Stimulated activated CD4-positive, alpha-beta T cell treated with anti-CD3 and anti-CD28 coated beads, Interleukin-12 subunit alpha, Interleukin-12 subunit beta, amount 100 ng/mL, for 24 hours (primary cell): ENCODE measurements around the gene TEX36.
"Not testable (repeated sequence)": the region's sequence is repeated elsewhere in the genome, so short reads cannot be mapped to it uniquely, and the experiment has no call there.

Source experiments
- DNase-seq, 2 experiments: peaks; one replicate each; pipeline ENCODE4 v3.0.0-alpha.2; 2020; ENCODE audit warnings: low read depth in 2 of 2

Gene TEX36

DNA sequence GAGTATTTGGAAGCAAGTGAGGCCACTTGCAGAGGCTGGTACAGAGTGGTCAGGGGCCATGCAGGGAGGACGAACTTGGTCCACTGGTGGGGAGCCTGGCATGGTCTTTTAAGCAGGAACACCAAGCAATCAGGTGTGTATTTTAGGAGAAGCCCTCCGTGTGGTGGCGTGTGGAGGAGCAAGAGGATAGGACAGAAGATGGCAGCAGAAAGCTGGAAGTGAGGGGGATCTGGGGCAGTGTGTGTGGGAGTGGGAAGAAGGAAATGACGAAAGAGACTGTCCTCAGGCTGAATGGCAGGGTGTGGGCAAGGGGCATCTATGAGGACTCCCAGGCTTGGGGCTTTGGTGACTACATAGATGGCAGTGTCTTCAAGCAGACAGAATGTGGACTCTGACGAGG is 51.2 kb downstream of the TEX36 start:
- DNase-seq = no peak

DNA sequence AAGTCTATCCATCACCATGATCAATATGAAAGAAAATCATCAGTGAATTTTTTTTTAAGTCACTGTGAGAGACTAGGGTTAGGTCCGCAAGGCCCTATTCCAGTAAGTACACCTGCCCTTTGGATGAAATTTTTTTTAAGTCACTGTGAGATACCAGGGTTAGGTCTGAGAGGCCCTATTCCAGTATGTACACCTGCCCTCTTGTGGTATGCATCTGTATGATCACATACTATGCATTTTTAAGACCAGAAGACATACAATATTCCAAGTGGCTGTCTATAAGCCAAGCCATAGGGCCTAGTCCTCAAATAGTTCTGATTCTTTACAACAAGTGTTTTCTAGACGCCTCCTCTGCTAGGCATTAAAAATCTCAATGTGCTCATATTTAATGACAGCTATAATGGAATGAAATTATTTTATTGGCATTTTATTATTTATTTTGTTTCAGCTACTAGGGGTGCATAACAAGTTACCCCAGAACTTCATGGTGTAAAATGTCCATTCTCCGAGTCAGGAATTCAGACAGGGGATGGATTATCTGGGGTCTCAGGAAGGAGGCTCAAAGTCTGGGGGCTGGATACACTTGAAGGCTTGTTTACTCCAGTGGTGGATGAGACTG is 53.1 kb downstream of the TEX36 start:
- no peak for DNase-seq

DNA sequence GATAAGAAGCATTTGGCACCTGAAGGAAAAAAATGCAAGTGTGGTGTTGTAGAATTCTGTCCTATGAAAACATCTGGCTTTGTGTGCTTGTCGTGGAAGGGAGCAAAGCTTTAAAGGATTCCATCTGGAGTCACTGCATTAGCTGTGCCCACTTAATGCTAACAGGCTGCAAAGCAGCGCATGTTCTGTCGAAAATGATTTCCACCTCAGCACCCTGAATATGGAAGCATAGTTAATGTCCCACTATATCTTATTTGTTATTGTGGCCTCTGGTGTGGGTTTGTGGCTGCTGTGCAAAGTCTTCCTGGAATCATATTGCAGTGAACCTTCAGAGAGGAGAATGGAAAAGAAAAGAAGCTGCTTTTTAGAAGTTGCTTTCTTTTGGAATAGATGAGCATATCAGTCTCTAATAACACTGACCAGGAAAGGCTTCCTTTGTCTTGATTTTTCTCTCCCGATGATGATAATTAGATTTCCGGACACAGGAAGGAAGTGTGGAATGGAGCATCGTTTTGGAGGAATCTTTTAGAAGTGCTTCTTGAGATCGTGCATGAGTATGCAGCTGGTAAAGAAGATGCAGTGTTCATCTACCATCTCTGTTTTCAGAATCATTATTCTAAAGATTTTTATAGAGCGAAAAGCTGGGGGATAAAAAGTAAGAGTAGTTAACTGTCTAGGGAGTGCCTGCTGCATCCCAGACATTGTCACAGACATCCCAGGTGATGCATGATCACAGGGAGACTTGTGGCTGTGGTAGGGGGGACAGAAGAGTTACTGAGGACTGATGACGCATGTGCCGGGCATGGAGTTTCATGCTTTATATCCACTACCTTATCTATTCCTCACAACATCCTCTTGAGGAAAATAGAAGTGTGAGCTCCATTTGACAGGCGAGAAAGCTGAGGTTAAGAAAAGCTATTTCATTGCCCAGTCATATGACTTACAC is 54.6 kb downstream of the TEX36 start:
- no peak for DNase-seq

DNA sequence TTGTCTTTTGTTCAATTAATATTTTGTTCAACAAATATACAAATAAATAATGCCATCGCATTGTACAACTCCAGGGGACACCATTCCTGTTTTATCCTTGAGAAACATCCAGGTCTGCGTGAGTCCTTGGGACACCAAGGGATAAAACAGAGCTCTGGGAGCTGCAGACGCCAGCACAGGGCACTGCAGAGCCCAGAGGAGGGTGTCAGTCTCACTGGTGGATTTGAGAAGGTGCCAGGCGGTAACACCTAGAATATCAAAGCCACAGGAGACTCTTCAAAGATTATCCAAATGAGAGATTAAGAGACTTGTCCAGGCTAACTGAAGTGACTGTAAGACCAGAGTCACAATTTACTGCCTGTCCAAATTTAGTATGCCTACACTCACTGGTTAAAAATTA is 55.3 kb downstream of the TEX36 start:
- DNase-seq = no peak

DNA sequence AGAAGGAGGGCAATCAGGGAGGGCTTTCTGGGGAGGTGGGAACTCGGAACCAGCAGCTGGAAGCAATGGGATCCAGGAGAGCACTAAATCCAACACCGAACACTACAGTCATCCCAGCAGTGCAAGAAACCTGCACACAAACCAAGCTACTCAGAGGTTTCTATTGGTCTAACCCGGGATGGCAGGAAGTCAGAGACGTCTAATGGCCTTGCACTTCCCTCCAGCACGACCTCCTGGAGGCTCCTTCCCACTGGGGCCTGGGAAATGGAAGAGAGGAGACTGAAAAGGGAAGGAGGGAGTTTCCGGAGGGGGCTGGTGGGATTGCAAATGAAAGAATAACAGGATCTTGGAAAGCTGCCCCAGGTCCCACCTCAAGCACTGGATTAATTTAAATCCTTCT is 56.3 kb downstream of the TEX36 start:
- no peak for DNase-seq

DNA sequence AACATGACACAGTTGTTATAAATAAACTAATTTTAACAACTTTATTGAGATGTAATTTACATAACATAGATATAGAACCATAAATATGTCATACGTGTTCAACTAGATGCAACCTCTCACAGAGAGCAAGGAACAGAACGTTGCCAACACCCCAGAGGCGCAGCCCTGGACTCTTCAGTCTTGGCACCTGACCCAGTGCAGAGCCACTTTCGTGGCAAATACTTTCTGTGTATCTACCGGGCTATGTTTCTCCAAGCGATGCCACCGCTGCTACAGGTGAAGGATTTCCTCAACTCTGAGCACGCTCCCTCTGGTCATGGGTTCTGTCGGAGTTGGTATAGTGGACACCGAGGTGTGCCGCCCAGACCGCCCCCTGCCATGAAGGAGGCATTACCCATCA is 57.4 kb downstream of the TEX36 start:
- no peak for DNase-seq

DNA sequence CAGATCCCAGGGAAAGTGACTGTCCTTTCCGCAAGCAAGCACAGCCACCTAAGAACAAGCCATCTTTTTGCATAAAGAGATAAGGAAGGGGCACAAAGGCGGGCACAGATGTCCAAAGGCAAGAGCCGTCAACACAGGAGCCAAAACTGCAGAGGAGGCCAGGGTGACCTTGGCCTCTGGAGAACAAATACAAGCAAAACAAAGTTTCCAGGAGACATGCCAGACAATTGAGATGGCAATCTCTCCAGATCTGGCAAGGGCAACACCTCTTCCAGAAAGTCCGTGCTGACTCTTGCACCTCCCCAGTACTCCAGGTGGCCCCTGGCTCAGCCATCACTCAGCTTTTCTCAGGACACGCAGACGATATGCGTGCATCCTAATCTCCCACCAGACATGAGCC is 58.2 kb downstream of the TEX36 start:
- DNase-seq = no peak

DNA sequence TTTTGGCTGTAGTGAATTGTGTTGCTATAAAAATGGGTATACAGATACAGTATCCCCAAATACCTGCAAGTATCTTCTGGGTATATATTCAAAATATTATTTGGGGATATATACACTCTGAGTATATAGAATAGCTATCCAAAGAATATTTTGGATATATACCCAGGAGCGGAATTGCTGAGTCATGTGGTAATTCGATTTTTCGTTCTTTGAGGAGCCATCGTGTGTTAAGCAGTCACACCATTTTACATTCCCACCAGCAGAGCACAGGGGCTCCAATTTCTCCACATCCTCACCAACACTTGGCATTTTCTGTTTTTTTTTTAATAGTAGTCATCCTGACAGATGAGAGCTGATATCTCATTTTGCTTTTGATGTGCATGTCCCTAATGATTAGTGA is 61.9 kb downstream of the TEX36 start:
- DNase-seq = no peak

DNA sequence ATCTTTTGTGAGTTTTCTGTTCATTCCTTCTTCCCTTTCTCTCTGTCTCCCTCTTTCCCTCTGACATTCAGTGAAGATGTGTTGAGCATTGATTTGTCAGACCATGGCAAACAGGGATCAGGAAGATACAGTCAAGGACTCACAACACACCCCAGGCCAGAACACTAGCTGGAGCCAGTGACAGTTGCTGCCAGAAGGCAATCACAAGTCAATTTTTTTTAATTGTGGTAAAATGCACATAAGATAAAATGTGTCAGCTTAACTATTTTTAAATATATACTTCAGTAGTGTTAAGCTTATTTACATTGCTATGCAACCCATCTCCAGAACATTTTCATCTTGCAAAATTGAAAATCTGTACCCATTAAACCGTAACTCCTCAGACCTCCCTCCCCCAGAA is 62.6 kb downstream of the TEX36 start:
- no peak for DNase-seq

DNA sequence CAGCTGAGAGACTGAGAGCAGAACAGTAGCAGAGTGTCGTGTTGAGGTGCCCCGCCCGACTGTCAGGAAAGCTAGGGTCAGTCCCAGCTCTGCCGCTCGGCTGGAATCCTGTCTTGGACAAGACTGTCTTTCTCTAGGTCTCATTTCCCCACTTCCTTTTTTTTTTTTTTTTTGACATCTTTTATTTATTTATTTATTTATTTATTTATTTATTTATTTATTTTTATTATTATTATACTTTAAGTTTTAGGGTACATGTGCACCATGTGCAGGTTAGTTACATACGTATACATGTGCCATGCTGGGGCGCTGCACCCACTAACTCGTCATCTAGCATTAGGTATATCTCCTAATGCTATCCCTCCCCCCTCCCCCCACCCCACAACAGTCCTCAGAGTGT is 69.9 kb downstream of the TEX36 start:
- not testable (repeated sequence) for DNase-seq

DNA sequence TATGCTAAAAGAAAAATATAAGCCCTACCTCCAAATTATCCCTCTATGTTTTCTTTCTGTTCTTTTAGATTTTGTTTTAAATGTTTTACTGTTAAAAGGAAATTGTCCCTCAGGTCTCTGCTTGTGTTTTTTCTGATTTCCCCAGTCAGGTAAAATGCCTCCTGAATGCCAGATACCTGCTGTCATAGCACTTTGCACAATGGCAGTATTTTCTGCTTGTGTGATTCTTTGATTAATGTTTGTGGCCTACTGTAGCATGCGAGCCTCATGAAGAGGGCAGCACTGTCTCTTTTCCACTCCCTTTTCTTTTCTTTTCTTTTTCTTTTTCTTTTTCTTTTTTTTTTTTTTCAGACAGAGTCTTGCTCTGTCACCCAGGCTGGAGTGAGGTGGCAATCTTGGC is 71.2 kb downstream of the TEX36 start:
- DNase-seq = no peak

DNA sequence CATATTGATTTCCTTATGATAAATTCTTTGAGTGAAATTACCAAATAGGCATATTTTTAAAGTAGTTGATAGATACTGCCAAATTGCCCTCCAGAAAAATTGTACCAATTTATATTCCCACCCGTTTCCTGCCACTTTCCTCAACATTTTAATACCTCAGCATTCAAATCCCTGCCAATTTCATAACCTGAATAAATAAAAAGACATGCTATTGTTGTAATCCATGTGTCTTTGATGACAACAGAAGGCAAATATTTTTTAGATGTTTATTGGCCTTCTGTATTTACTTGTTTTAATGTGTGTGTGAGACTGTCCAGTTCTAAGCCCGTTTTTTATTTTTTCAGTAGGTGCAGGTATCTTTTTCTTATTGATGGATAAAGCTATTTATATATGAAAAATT is 71.7 kb downstream of the TEX36 start:
- no peak for DNase-seq

DNA sequence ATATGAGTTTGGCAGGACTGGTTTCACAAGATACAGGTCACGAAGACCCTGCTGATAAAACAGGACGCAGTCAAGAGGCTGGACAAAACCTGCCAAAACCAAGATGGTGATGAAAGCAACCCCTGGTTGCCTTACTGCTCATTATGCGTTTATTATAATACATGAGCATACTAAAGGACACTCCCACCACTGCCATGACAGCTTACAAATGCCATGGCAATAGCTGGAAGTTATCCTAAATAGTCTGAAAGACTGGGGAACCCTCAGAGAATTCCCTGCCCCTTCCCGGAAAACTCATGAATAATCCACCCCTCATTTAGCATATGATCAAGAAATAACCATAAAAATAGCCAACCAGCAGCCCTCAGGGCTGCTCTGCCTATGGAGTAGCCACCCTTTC is 73.1 kb downstream of the TEX36 start:
- no peak for DNase-seq

DNA sequence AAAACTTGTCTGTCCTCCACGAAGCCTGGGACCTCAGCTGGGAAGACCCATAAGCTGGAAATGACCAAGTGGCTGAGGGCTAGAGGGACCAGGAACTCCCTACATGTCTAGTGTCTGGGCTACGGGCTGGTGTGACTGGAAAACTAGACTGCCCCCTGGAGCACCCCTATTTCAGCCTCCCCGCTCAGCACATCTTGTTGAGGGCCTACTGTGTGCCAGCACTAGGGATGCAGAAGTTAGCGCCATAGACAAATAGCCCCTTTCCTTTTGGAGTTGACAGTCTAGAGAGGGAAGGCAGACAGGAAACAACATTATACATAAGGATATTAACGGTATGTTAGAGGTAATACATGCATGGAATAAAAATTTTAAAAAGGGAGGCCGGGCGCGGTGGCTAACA is 74.5 kb downstream of the TEX36 start:
- DNase-seq = no peak

DNA sequence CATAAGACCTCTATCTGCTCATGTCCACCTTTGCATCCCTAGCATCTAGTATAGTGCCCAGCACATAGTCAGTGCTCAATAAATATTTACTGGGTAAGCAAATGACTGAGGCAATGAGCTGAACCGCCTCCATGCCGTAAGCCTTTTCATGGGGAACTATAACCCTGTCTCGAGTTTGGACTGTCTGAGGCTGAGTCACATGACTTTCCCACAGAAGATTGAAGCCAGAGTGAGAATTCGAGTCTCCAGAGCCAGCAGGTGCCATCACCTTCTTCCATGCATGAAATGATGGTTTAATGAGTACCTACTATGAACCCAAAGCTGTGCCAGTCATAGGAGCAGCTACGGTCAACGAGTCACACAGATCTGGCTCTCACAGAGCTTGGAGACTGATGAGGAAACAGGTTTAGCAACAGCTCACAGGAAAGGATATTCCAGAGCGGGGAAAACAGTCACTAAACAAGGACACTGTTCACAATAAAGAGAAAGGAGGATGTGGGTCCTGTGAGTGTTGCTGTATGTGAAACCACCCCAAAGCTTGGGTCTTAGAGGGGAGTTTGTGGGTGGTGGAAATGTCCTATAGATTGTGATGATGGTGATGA is 75.2 kb downstream of the TEX36 start:
- DNase-seq = no peak

DNA sequence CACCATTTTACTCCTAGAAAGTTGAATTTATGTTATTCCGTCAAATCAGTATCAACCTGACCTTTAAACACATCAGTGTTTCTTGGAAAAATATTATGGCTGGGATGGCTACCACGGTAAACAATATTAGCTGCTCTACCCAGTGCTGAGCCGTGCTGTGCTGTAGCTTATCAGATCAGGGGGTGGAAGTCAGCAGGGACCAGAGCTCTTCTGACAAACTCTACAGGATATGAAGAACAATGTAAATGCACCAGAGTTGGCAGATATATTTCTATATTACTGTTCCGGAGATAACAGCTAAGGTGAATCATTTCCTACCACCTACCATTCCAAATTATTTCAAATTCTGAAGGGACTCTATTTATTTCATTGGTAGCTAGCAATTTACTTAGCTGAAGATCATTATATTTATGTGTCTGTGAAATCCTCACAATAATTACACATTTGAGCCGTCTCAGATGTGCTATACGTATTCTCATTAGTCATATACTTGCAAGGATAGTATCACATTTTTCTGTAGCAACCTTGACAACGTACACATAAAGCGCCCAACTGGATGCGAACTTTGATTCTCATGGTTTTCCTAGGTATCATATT is 76.5 kb downstream of the TEX36 start:
- no peak for DNase-seq
